GM23338 (cell line): ENCODE data around the gene RPS6KA5. TPM values are rescaled to one million over a fixed set of nuclear protein-coding genes. Genes with fewer than 3 reads are reported as not detected.

ENCODE experiments used
- ATAC-seq: fragments of 200-7000 bp; cut with Tn5 transposase; 3 replicates; pipeline ENCODE4 v1.9.1; 2020
- DNase-seq: peaks from one replicate; pipeline ENCODE4 v3.0.0-alpha.2; 2015; ENCODE audit warnings: low spot score
- H2AFZ ChIP-seq: fragments of 200-600 bp; sonication (generic); 2 replicates; pipeline ENCODE4 v1.8.0; 2016; ENCODE audit warnings: antibody characterized with exemption, mild to moderate bottlenecking, moderate library complexity
- H3F3A ChIP-seq: fragments of 200-600 bp; sonication (generic); replicated peaks from 2 replicates; pipeline ENCODE4 v1.8.0; 2017; ENCODE audit warnings: antibody characterized with exemption, mixed run types, low read depth
- H3K27ac ChIP-seq: fragments of 200-600 bp; sonication (generic); 2 replicates; pipeline ENCODE4 v1.6.1; 2016; ENCODE audit warnings: low read depth
- H3K27me3 ChIP-seq: fragments of 200-600 bp; sonication (generic); 2 replicates; pipeline ENCODE4 v1.8.0; 2016; ENCODE audit warnings: mild to moderate bottlenecking, mixed run types, moderate library complexity; ENCODE audit not compliant: insufficient read depth
- H3K36me3 ChIP-seq: fragments of 200-600 bp; sonication (generic); 2 replicates; pipeline ENCODE4 v1.8.0; 2016; ENCODE audit warnings: mild to moderate bottlenecking; ENCODE audit not compliant: insufficient read depth
- H3K4me1 ChIP-seq: fragments of 200-600 bp; sonication (generic); 2 replicates; pipeline ENCODE4 v1.8.0; 2016; ENCODE audit warnings: mild to moderate bottlenecking, moderate library complexity; ENCODE audit not compliant: insufficient read depth
- H3K4me2 ChIP-seq: fragments of 200-600 bp; sonication (generic); 2 replicates; pipeline ENCODE4 v1.7.1; 2017; ENCODE audit warnings: mixed run types
- H3K4me3 ChIP-seq: fragments of 200-600 bp; sonication (generic); 2 replicates; pipeline ENCODE4 v1.6.1; 2016; ENCODE audit warnings: mixed run types
- H3K79me2 ChIP-seq: fragments of 200-600 bp; sonication (generic); replicated peaks from 2 replicates; pipeline ENCODE4 v1.8.0; 2017; ENCODE audit warnings: mild to moderate bottlenecking; ENCODE audit not compliant: insufficient read depth
- H3K9me2 ChIP-seq: fragments of 200-600 bp; sonication (generic); 2 replicates; pipeline ENCODE4 v1.8.0; 2017; ENCODE audit not compliant: insufficient read depth
- H4K20me1 ChIP-seq: fragments of 200-600 bp; sonication (generic); replicated peaks from 2 replicates; pipeline ENCODE4 v1.8.0; 2017; ENCODE audit warnings: mild to moderate bottlenecking; ENCODE audit not compliant: insufficient read depth
- H3K27ac Mint-ChIP-seq: 2 replicates; pipeline ENCODE4 v1.8.0; 2020; ENCODE audit warnings: inconsistent platforms, mild to moderate bottlenecking, moderate library complexity, mixed read lengths
- H3K27me3 Mint-ChIP-seq: 3 replicates; pipeline ENCODE4 v1.8.0; 2022; ENCODE audit warnings: low read depth, mild to moderate bottlenecking, moderate library complexity, mixed read lengths, inconsistent platforms; ENCODE audit not compliant: insufficient read depth, poor library complexity
- H3K36me3 Mint-ChIP-seq: 3 replicates; pipeline ENCODE4 v1.8.0; 2021; ENCODE audit warnings: low read depth, mild to moderate bottlenecking, inconsistent platforms, moderate library complexity, mixed read lengths
- H3K4me1 Mint-ChIP-seq: 3 replicates; pipeline ENCODE4 v1.8.0; 2020; ENCODE audit warnings: mild to moderate bottlenecking, inconsistent platforms, mixed read lengths
- H3K4me3 Mint-ChIP-seq: 3 replicates; pipeline ENCODE4 v1.8.0; 2021; ENCODE audit warnings: moderate library complexity, mild to moderate bottlenecking, inconsistent platforms, mixed read lengths
- H3K9me3 Mint-ChIP-seq: 3 replicates; pipeline ENCODE4 v1.8.0; 2020; ENCODE audit warnings: moderate library complexity, mild to moderate bottlenecking, inconsistent platforms, mixed read lengths
- CREB1 ChIP-seq: fragments of 250-450 bp; sonication (Bioruptor Pico); IDR thresholded peaks from 2 replicates; pipeline ENCODE4 v1.5.0; 2020; ENCODE audit warnings: low read depth, mild to moderate bottlenecking, moderate library complexity
- EZH2 ChIP-seq: fragments of 200-600 bp; sonication (generic); IDR thresholded peaks from one replicate; pipeline ENCODE4 v1.8.0; 2017; ENCODE audit warnings: antibody characterized with exemption, mild to moderate bottlenecking, low read depth; ENCODE audit not compliant: unreplicated experiment
- EZH2phosphoT487 ChIP-seq: fragments of 200-600 bp; sonication (generic); IDR thresholded peaks from one replicate; pipeline ENCODE4 v1.8.1; 2018; ENCODE audit warnings: antibody characterized with exemption; ENCODE audit not compliant: unreplicated experiment
- JUNB ChIP-seq: IDR thresholded peaks from one replicate; pipeline ENCODE4 v1.6.1; 2016; ENCODE audit warnings: antibody characterized with exemption; ENCODE audit not compliant: unreplicated experiment
- NANOG ChIP-seq: IDR thresholded peaks from 2 replicates; pipeline ENCODE4 v1.6.1; 2016; ENCODE audit warnings: antibody characterized with exemption, borderline replicate concordance
- POLR2AphosphoS5 ChIP-seq: IDR thresholded peaks from 2 replicates; pipeline ENCODE4 v1.6.1; 2016; ENCODE audit warnings: antibody characterized with exemption, low read depth
- REST ChIP-seq: IDR thresholded peaks from one replicate; pipeline ENCODE4 v1.6.1; 2018; ENCODE audit warnings: antibody characterized with exemption; ENCODE audit not compliant: unreplicated experiment
- STAT1 ChIP-seq: IDR thresholded peaks from one replicate; pipeline ENCODE4 v1.6.1; 2016; ENCODE audit warnings: antibody characterized with exemption; ENCODE audit not compliant: unreplicated experiment
- ZNF114 ChIP-seq: fragments of 250-450 bp; sonication (Bioruptor Pico); IDR thresholded peaks from 2 replicates; pipeline ENCODE4 v1.5.0; 2020; ENCODE audit warnings: mild to moderate bottlenecking, moderate library complexity
- ZNF331 ChIP-seq: fragments of 250-450 bp; sonication (Bioruptor Pico); IDR thresholded peaks from 2 replicates; pipeline ENCODE4 v1.5.0; 2020; ENCODE audit warnings: low read depth, mild to moderate bottlenecking, moderate library complexity
- ZNF462 ChIP-seq: fragments of 250-450 bp; sonication (Bioruptor Pico); IDR thresholded peaks from 2 replicates; pipeline ENCODE4 v1.5.0; 2020; ENCODE audit warnings: mild to moderate bottlenecking, moderate library complexity
- long read RNA-seq: library from polyadenylated mRNA; unstranded; transcript quantifications from one replicate; pipeline ENCODE4 v2.0.0, GENCODE V29; 2020; ENCODE audit not compliant: unreplicated experiment
- polyA plus RNA-seq: library from polyadenylated mRNA; unstranded; fragments of >200 nt; fragmentation: Nextera tagmentation; extraction: Ambion mirVana; gene quantifications from 2 replicates; pipeline ENCODE4 v1.2.1, GENCODE V29; 2016
- total RNA-seq: library from RNA; depleted of rRNA; stranded (reverse); fragments of >200 nt; shearing (Covaris generic); gene quantifications from 2 replicates; pipeline ENCODE4 v1.2.3, GENCODE V29; 2014; rRNA removed
- TF ChIP-seq, protein P1 (sequence below): IDR thresholded peaks from 2 replicates; pipeline ENCODE4 v1.6.1; 2016; ENCODE audit warnings: antibody characterized with exemption
- TF ChIP-seq, protein P2 (sequence below), 2 experiments: fragments of 200-600 bp in 1 of 2; sonication (generic) in 1 of 2; conservative IDR thresholded peaks; 2 replicates each; pipeline versions ENCODE4 v1.5.1 to v1.6.1; 2016 to 2017; ENCODE audit warnings: antibody characterized with exemption in 2 of 2, low read depth in 2 of 2, mild to moderate bottlenecking in 2 of 2, moderate library complexity in 1 of 2

RPS6KA5 gene
- total RNA-seq (2.0 and 2.1 TPM in 2 replicates), polyA plus RNA-seq (2.1 and 2.4 TPM in 2 replicates)
- long read RNA-seq, partial matches to known transcripts, result 1 of 2 reads
- long read RNA-seq, other reads (novel, unspliced or antisense), result 1 of 2 reads

DNA sequence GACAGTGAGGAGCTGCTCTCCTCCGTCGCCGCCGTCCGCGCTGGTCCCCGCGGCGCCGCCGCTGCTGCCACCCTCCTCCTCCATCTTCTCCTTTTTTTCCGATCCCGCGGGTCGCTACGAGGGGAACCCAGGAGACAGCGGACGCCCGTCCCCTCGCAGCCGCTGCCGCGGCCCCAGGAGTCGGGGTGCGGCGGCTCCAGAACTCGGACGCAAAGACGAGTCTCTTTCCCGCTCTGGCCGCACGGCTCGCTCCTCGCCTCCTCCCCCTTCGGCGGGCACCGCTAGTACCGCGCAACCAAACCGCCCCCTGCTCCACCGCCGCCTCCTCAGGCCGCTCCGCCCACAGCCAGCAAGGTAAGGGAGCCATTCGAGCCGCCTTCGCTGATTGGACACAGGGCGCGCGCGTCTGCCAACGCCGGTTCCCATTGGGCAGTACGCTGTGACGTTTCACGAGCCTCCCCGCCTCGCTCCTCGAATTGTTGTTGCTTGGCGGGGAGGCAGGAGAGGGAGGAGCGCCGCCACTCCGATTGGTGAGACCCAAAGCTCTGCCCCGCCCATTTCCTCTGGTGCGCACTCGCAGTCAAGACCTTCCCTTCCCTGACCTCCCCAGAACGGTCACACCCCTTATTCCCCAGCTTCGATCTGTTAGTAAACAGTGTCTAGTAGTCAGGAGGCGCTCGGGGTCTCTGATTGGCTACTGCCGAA lies at the start of gene RPS6KA5:
Gene RPS6KA5 (minus strand): TSS at position 291 of the 705 bp plus-strand sequence. CDS start 207 bp downstream, at position 84.
- Histone ChIP-seq H2AFZ (peak within 1 kb of the TSS; percentile 97), H3K27me3 (no peaks in the 10 kb centered on the region), H3K9me2 (no peaks in the 10 kb centered on the region), H3F3A (0 out of 2 replicates have a peak, but pooled peaks cover 2% of the 10 kb centered on the region), H3K4me1 (0 out of 2 replicates have a peak, but pooled peaks cover 3% of the 10 kb centered on the region), H3K4me3 (peak within 1 kb of the TSS; percentile 92), H3K79me2 (no peaks in the 10 kb centered on the region; the same call in 1 of the 2 replicates), H3K27ac (peak within 1 kb of the TSS; percentile 91), H3K36me3 (no peaks in the 10 kb centered on the region), H3K4me2 (peak within 1 kb of the TSS; percentile 90), H4K20me1 (no peaks in the 10 kb centered on the region)
- Mint-ChIP-seq H3K27me3 (no peaks in the 10 kb centered on the region), H3K4me3 (peak within 1 kb of the TSS; percentile 81), H3K36me3 (no peaks in the 10 kb centered on the region), H3K4me1 (peaks cover 2% of the 10 kb centered on the region; the same call in 1 of the 3 replicates), H3K9me3 (no peaks in the 10 kb centered on the region), H3K27ac (no peak within 1 kb of the TSS)
- peak; percentile 92 for ATAC-seq
- peak; percentile 100 for DNase-seq
- no peak for TF ChIP-seq REST
- no peak for TF ChIP-seq POLR2AphosphoS5
- TF ChIP-seq, protein P1, sequence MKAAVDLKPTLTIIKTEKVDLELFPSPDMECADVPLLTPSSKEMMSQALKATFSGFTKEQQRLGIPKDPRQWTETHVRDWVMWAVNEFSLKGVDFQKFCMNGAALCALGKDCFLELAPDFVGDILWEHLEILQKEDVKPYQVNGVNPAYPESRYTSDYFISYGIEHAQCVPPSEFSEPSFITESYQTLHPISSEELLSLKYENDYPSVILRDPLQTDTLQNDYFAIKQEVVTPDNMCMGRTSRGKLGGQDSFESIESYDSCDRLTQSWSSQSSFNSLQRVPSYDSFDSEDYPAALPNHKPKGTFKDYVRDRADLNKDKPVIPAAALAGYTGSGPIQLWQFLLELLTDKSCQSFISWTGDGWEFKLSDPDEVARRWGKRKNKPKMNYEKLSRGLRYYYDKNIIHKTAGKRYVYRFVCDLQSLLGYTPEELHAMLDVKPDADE, result 0 out of 2 replicates have a peak, but pooled peaks have one; percentile 17
- no peak for TF ChIP-seq STAT1
- no peak for TF ChIP-seq EZH2phosphoT487
- no peak for TF ChIP-seq ZNF114 (CRISPR knock-in tag)
- TF ChIP-seq, protein P2, sequence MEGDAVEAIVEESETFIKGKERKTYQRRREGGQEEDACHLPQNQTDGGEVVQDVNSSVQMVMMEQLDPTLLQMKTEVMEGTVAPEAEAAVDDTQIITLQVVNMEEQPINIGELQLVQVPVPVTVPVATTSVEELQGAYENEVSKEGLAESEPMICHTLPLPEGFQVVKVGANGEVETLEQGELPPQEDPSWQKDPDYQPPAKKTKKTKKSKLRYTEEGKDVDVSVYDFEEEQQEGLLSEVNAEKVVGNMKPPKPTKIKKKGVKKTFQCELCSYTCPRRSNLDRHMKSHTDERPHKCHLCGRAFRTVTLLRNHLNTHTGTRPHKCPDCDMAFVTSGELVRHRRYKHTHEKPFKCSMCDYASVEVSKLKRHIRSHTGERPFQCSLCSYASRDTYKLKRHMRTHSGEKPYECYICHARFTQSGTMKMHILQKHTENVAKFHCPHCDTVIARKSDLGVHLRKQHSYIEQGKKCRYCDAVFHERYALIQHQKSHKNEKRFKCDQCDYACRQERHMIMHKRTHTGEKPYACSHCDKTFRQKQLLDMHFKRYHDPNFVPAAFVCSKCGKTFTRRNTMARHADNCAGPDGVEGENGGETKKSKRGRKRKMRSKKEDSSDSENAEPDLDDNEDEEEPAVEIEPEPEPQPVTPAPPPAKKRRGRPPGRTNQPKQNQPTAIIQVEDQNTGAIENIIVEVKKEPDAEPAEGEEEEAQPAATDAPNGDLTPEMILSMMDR (conservative IDR thresholded peaks at IDR 0.05; ENCODE audit: low read depth in 2 of 2), result no peak
- no peak for TF ChIP-seq NANOG
- peak; percentile 91 for TF ChIP-seq CREB1 (CRISPR knock-in tag)
- no peak for TF ChIP-seq EZH2
- TF ChIP-seq JUNB, result no peak
- no peak for TF ChIP-seq ZNF462 (CRISPR knock-in tag)
- no peak for TF ChIP-seq ZNF331
